ENCODE data around the gene CDHR1.
"Not testable (repeated sequence)": the region's sequence is repeated elsewhere in the genome, so short reads cannot be mapped to it uniquely, and the experiment has no call there.

CDHR1 gene

DNA sequence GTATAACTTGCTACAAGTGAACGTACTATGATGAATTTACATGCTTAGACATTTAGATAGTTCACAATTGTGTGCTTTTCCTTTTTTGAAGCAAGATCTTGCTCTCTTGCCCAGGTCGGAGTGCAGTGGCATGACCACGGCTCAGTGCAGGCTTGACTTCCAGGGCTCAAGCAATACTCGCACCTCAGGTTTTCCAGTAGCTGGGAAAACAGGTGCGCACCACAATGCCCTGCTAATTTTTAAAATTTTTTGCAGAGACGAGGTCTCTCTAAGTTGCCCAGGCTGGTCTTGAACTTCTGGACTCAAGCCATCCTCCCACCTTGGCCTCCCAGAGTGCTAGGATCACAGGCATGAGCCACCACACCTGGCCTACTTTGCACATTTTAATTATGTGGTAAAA is 18.9 kb upstream of the CDHR1 start:
- no peak overlapping the region for H3K4me3 ChIP-seq (ENCODE audit: low read depth, low read length)
- TF ChIP-seq CTCF (IDR thresholded peaks at IDR 0.05; ENCODE audit: control insufficient read depth, extremely low read depth, insufficient read depth), result no peak
- DNase-seq (ENCODE audit: low read depth), result no peak

DNA sequence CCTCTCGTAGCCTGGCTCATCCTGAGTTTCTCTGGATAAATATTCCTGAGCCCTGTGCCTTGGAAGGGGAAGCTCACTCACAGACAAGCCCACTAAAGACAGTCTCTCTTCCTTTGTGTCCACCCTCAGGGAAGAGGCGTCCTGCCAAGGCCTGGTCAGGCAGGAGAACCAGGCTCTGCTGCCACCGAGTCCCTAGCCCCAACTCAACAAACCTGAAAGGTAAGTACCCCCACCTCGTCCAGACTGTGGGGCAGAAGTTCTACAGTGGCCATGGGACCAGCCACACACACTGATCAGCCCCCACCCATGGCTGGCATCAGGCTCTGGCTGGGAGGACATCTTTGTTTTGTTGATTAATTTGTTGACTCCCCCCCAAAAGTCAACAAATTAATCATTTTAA is 18.0 kb upstream of the CDHR1 start:
- H3K4me3 ChIP-seq (ENCODE audit: low read depth, low read length), result no peak overlapping the region
- no peak for TF ChIP-seq CTCF (IDR thresholded peaks at IDR 0.05; ENCODE audit: control insufficient read depth, extremely low read depth, insufficient read depth)
- DNase-seq (ENCODE audit: low read depth), result no peak

- no peak for DNase-seq (ENCODE audit: low read depth)
- TF ChIP-seq CTCF (IDR thresholded peaks at IDR 0.05; ENCODE audit: control insufficient read depth, extremely low read depth, insufficient read depth), result no peak
- H3K4me3 ChIP-seq (ENCODE audit: low read depth, low read length), result no peak overlapping the region
Observed at GRCh38 chr10:84176836-84177474, 17.4 kb upstream of the CDHR1 start.

DNA sequence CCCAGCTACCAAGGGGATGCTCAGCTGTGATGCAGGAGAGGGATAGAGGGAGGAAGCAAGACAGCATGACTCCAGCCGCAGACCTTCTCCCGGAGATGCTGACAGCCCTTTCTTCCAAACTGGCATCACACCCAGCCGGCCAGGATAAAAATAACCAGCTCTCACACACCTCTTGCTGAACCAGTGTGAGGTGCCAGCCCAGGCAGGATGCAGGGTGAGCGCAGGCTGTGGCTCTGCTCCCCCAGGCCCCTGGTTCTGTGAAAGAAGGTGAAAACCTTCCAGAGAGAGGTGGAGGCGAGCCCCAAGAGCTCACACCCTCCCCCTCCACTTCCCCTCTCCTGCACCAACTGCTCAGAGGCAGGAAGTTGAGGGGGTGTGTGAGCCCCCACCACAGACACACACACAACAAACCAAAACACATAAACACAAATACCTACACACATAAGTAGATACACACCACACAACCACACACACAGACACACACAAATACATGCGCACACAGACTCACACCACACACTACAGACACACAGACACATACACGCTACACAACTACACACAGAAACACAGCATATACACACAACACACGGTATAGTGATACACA is 16.7 kb upstream of the CDHR1 start:
- no peak for DNase-seq (ENCODE audit: low read depth)
- H3K4me3 ChIP-seq (ENCODE audit: low read depth, low read length), result no peak overlapping the region
- TF ChIP-seq CTCF (IDR thresholded peaks at IDR 0.05; ENCODE audit: control insufficient read depth, extremely low read depth, insufficient read depth), result no peak

GRCh38 chr10:84178160-84178609 is 16.2 kb upstream of the CDHR1 start:
- H3K4me3 ChIP-seq (ENCODE audit: low read depth, low read length), result no peak overlapping the region
- no peak for DNase-seq (ENCODE audit: low read depth)
- no peak for TF ChIP-seq CTCF (IDR thresholded peaks at IDR 0.05; ENCODE audit: control insufficient read depth, extremely low read depth, insufficient read depth)

DNA sequence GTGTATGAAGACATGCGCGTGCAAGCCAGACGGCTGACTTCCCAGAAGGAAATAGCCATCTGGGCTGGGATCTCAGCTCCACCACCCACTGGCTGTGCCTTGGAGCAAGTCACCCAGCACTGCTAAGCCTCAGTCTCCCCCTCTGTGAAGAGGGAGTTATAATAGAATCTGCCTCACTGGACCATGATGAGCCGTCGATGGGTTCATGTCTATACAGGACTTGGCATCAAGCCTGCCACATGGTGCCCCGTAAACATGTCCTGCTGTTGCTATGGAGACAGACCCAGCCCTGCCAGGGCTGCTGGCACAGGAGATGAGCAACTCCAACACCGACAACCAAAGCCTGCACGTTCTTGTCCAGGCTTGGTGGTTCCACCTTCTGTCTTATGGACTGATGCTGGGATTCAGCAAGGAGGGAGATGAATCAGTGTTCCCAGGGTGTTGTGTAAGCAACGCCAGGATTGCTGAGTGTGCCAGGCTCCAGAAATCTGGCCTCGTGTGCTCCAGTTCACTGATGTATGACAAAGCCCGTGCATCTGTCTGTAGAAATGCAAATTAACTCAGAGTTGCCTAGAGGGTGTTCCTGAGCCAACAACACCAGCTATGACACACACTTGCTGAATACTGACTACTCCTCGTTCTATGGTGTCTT is 15.2 kb upstream of the CDHR1 start:
- TF ChIP-seq CTCF (IDR thresholded peaks at IDR 0.05; ENCODE audit: control insufficient read depth, extremely low read depth, insufficient read depth), result no peak
- no peak overlapping the region for H3K4me3 ChIP-seq (ENCODE audit: low read depth, low read length)
- DNase-seq (ENCODE audit: low read depth), result no peak

DNA sequence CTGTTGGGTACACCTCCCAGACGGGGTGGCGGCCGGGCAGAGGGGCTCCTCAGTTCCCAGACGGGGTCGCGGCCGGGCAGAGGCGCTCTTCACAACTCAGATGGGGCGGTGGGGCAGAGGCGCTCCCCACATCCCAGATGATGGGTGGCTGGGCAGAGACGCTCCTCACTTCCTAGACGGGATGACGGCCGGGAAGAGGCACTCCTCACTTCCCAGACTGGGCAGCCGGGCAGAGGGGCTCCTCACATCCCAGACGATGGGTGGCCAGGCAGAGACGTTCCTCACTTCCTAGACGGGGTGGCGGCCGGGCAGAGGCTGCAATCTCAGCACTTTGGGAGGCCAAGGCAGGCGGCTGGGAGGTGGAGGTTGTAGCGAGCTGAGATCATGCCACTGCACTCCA is 14.0 kb upstream of the CDHR1 start:
- not testable (repeated sequence) for H3K4me3 ChIP-seq (ENCODE audit: low read depth, low read length); DNase-seq (ENCODE audit: low read depth)

Measured in LNCaP clone FGC (cell line).